GM20000 (cell line): ENCODE data around the gene MED10.
"Not testable (repeated sequence)": the region's sequence is repeated elsewhere in the genome, so short reads cannot be mapped to it uniquely, and the experiment has no call there.

Source experiments
- DNase-seq: peaks from one replicate; pipeline ENCODE4 v3.0.0; 2012; ENCODE audit warnings: low spot score
- TF ChIP-seq, protein P1 (sequence below): IDR thresholded peaks from 2 replicates; pipeline ENCODE4 v1.5.1; 2012; ENCODE audit warnings: mild to moderate bottlenecking, control low read depth; ENCODE audit errors: extremely low read depth, missing control alignments

Gene MED10

DNA sequence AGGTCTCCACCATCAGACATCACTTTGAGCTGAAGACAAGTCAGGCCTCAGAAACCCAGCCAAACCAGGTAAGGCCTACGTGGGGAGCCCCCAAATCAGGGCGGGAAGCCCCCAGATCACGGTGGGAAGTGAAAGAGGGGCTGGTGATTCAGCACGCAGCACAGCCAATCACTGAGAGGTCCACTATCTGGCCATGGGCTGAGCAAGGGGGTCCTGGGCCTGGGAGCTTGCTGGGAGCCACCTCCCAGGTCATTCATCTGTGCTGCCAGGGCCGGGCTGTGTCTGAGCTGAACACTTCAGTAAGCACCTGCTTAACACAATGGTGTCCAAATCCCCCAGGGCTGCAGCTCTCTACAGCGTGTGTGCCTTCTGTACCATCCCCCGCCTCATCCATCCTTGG is 15.5 kb downstream of the MED10 start:
- DNase-seq, result no peak

GRCh38 chr5:6361101-6361500 is 17.2 kb downstream of the MED10 start:
- TF ChIP-seq, protein P1, sequence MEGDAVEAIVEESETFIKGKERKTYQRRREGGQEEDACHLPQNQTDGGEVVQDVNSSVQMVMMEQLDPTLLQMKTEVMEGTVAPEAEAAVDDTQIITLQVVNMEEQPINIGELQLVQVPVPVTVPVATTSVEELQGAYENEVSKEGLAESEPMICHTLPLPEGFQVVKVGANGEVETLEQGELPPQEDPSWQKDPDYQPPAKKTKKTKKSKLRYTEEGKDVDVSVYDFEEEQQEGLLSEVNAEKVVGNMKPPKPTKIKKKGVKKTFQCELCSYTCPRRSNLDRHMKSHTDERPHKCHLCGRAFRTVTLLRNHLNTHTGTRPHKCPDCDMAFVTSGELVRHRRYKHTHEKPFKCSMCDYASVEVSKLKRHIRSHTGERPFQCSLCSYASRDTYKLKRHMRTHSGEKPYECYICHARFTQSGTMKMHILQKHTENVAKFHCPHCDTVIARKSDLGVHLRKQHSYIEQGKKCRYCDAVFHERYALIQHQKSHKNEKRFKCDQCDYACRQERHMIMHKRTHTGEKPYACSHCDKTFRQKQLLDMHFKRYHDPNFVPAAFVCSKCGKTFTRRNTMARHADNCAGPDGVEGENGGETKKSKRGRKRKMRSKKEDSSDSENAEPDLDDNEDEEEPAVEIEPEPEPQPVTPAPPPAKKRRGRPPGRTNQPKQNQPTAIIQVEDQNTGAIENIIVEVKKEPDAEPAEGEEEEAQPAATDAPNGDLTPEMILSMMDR, result no peak
- no peak for DNase-seq

More for the DNA sequence above, 15.5 kb downstream of the MED10 start:
- TF ChIP-seq, protein P1, result no peak

DNA sequence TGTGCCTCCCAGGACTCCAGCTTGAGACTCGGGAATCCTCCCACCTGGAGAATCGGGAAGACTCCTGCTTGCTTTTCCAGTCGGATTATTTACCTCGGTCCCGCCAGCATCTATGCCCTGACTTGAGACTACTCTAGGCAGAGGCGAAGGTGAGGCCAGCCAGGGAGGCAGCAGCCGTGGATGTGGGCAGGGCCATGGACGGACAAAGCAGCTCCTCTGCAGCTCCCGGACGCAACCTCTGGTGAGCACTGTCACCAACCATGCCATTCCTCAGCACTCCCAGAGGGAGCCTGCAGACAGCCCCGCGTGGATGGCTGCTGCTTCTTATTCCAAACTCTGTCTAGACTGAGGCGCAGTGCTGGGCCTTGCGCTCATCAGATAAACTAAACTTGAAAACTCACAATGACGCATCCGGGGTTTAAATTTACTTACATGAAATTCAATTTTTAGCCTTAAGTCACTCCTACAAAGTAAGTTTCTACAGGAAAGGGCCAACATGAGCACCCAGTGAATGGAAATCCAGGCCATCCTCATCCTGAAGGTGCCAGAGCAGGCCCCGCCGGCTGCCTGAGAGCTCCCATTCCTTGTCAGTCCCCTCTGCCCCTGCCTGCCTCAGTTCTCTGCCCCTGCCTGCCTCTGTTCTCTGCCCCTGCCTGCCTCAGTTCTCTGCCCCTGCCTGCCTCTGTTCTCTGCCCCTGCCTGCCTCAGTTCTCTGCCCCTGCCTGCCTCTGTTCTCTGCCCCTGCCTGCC is 17.8 kb downstream of the MED10 start:
- no peak for DNase-seq
- TF ChIP-seq, protein P1, result no peak

GRCh38 chr5:6359555-6360322 is 18.6 kb downstream of the MED10 start:
- TF ChIP-seq, protein P1, result no peak
- DNase-seq, result peak; percentile 23

DNA sequence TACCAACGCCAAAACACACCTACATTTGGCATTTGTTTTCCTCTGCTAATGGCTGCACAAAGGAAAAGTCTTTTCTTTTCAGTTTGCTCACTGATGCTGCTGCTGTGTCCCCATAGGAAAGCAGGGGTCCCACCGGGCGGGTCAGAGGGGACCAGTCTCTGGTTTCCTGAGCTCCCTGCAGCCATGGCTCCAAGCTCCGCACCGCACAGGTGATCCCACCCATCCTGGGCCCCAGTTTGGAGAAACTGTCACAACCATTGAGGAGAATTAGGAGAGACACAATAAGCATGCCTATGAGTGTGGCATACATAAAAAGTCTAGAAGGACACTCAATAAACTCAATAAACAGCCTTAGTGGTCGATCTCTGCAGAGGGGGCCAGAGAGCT is 19.9 kb downstream of the MED10 start:
- TF ChIP-seq, protein P1, result no peak
- DNase-seq, result no peak

DNA sequence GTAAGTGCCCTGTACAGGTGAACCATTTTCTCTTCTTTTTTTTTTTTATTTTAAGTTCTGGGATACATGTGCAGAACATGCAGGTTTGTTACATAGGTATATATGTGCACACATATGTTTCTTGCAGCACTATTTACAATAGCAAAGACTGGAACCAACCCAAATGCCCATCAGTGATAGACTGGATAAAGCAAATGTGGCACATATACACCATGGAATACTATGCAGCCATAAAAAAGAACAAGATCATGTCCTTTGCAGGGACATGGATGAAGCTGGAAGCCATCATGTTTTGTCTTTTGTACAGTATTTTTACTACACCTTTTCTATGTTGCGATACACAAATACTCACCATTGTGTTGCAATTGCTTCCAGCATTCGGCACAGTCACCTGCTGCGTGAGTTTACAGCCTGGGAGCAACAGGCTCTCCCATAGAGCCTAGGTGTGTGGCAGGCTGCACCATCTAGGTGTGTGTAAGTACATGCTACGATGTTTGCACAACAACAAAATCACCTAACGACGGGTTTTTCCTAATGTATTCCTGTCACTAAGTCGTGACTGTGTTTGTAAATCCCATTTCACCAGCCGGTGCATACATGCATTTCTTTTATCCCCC is 20.4 kb downstream of the MED10 start:
- DNase-seq, result not testable (repeated sequence)

DNA sequence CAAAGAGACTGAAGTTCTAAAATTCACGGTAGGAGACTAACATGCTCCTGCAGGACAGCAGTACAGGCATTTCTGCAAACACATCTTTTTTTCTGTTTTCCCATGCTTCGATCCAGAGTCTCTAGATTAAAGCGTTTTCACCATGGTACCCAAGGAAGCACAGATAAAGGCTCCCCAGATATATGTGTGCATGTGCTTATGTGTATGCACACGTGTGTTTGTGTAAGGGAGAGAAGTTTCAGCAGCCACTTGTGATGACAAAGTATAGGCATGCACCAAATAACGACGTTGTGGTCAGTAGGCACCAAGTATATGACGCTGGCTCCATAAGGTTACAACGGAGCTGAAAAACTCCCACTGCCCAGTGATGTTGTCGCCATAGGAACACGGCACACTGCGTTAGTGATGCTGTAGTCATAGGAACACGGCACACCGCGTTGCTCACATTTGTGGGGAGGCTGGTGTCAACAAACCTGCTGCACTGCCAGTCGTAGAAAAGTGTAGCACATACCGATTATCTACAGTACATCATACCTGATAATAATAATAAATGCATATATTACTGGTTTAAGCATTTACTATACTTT is 21.7 kb downstream of the MED10 start:
- DNase-seq, result no peak
- TF ChIP-seq, protein P1, result no peak
